Thoracic aorta (tissue), 2 donors: Measurements from ENCODE around the gene MYRIP. TPM values are rescaled to one million over a fixed set of nuclear protein-coding genes. Genes with fewer than 3 reads are reported as not detected.

Experiments
- ATAC-seq: fragments of 150-250 bp; one replicate; pipeline ENCODE4 v1.8.0; 2017; ENCODE audit warnings: low read depth; ENCODE audit not compliant: insufficient number of reproducible peaks, low FRiP score
- DNase-seq: peaks from one replicate; pipeline ENCODE4 v3.0.0-alpha.2; 2020; ENCODE audit warnings: low spot score
- H3K27ac ChIP-seq, 2 donors: fragments of 200-600 bp; sonication (generic); 1 replicate in 1 of 2; 2 replicates in 1 of 2; pipeline ENCODE4 v1.5.1; 2016; ENCODE audit warnings: mild to moderate bottlenecking in 2 of 2, moderate library complexity in 2 of 2
- H3K27me3 ChIP-seq: fragments of 200-600 bp; sonication (generic); replicated peaks from 2 replicates; pipeline ENCODE4 v1.6.0; 2016; ENCODE audit warnings: mild to moderate bottlenecking; ENCODE audit not compliant: insufficient read depth
- H3K36me3 ChIP-seq: fragments of 200-600 bp; sonication (generic); one replicate; pipeline ENCODE4 v1.5.1; 2016
- H3K4me1 ChIP-seq, 2 donors: fragments of 200-600 bp; sonication (generic); 1 replicate in 1 of 2; 2 replicates in 1 of 2; pipeline versions ENCODE4 v1.5.1 to v1.6.0; 2016; ENCODE audit warnings: low read depth in 2 of 2, mild to moderate bottlenecking in 1 of 2; ENCODE audit not compliant: control insufficient read depth in 1 of 2
- H3K4me3 ChIP-seq: fragments of 200-600 bp; sonication (generic); 2 replicates; pipeline ENCODE4 v1.5.1; 2016; ENCODE audit warnings: mild to moderate bottlenecking
- H3K9me3 ChIP-seq: fragments of 200-600 bp; sonication (generic); 2 replicates; pipeline ENCODE4 v1.5.1; 2016
- total RNA-seq, 2 donors: library from RNA; depleted of rRNA; stranded (reverse); fragments of >200 nt; gene quantifications; one replicate each; pipeline versions ENCODE4 v1.1.0 to v1.2.3, GENCODE V29; 2016
- TF ChIP-seq, protein P1 (sequence below): fragments of 200-600 bp; sonication (generic); IDR thresholded peaks from one replicate; pipeline ENCODE4 v1.5.1; 2019; ENCODE audit warnings: antibody characterized with exemption

MYRIP gene
- total RNA-seq, 2 donors from 2014 or later, result 1.5 to 5.1 TPM

DNA sequence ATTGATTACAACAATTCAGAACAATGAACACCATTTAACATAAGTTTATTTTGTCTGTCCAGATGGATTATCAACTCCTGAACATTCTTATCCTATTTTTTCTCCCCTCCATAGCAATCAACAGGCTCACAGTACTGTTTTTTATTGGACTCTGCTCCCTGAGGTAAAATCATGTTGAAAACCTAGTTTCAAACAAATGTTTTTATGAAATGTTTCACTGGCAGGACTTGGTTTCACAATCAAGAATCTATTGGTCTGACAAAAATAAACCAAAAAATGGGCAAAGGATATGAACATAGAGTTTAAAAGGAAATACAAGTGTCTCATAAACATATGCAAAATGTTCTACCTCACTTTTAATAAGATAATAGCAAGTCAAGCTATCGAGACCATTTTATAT lies 2.6 kb upstream of the MYRIP start:
- DNase-seq, result no peak
- Histone ChIP-seq H3K9me3 (no peaks in the 10 kb centered on the region), H3K4me1 (peaks cover 2 to 14% of the 10 kb centered on the region in 2 donors), H3K27me3 (no peaks in the 10 kb centered on the region), H3K36me3 (no peaks in the 10 kb centered on the region), H3K4me3 (no peak overlapping the region), H3K27ac (no peak overlapping the region)
- TF ChIP-seq, protein P1, sequence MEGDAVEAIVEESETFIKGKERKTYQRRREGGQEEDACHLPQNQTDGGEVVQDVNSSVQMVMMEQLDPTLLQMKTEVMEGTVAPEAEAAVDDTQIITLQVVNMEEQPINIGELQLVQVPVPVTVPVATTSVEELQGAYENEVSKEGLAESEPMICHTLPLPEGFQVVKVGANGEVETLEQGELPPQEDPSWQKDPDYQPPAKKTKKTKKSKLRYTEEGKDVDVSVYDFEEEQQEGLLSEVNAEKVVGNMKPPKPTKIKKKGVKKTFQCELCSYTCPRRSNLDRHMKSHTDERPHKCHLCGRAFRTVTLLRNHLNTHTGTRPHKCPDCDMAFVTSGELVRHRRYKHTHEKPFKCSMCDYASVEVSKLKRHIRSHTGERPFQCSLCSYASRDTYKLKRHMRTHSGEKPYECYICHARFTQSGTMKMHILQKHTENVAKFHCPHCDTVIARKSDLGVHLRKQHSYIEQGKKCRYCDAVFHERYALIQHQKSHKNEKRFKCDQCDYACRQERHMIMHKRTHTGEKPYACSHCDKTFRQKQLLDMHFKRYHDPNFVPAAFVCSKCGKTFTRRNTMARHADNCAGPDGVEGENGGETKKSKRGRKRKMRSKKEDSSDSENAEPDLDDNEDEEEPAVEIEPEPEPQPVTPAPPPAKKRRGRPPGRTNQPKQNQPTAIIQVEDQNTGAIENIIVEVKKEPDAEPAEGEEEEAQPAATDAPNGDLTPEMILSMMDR, result no peak
- no peak for ATAC-seq

DNA sequence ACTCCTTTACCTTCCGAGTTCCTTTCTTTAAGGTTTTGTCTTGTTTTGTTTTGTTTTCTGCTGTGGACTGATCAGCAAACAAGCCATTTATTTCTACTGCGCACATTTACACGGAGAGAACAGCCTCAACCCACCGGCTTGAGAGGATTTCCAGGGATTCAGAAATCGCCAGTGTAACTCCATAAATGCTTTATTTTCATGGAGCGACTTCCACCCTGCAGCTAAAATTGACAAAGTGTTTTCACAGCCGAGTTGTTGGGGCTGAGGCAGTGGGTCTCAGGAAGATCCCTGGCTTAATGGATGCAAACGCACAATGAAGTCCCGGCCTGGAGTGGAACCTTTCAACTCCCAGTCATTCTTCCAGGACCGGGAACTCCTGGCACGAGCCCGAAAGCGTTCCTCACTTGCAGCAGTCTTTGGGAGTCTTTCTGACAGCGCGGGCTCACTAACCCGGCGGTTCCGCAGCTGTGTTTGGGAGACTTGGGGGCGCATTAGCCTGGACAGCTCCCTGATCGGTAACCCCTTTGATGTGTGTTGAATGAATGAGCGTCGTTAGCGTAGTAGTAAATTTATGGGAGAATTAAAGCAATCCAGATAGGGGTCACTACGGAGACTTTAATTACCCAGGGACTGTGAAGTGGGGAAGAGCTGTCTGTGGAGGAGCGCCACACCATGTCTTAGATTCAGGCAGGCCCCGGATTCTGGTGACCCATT lies 785 bp upstream of the MYRIP start:
- DNase-seq (no peak), ATAC-seq (no peak)
- H3K27ac ChIP-seq, result no peak overlapping the region
- H3K27me3 ChIP-seq, result no peaks in the 10 kb centered on the region
- H3K4me3 ChIP-seq, result peak overlapping the region; percentile 65
- H3K9me3 ChIP-seq, result no peaks in the 10 kb centered on the region
- TF ChIP-seq, protein P1, result no peak
- H3K4me1 ChIP-seq, result peaks cover 2 to 14% of the 10 kb centered on the region in 2 donors
- no peaks in the 10 kb centered on the region for H3K36me3 ChIP-seq

DNA sequence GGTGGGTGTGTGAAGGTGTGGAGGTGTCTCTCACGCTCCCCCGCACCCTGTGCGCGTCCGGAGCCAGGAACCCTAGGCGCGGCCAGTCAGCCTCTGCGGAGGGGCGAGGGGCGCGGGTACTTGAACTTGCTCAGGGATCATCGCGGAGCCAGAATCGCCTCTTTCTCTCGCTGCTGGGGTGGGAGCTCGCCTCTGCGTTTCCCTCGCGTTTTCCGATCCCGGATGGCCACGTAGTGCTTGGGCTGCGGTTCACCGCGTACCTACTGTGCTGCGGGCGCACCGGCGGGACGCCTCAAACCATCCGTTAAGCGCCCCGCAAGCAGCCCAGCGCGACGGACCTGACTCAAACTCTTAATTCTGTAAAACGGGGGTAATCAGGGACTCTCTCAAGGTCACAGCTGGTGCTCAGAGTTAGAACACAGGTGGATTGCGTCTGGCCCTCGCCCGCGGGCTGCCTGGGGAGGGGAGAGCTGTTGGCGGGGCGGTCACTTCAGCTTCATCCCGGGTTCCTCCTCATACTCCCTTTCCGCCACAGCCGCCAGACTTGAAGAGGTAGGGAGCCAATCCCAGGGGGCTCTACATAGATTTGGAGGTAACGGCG lies 686 bp downstream of the MYRIP start:
- DNase-seq, result no peak
- Histone ChIP-seq H3K27ac (no peak overlapping the region), H3K9me3 (no peaks in the 10 kb centered on the region), H3K4me1 (peaks cover 2 to 14% of the 10 kb centered on the region in 2 donors), H3K36me3 (no peaks in the 10 kb centered on the region), H3K4me3 (peak overlapping the region; percentile 75), H3K27me3 (no peaks in the 10 kb centered on the region)
- no peak for ATAC-seq
- TF ChIP-seq, protein P1, result no peak

DNA sequence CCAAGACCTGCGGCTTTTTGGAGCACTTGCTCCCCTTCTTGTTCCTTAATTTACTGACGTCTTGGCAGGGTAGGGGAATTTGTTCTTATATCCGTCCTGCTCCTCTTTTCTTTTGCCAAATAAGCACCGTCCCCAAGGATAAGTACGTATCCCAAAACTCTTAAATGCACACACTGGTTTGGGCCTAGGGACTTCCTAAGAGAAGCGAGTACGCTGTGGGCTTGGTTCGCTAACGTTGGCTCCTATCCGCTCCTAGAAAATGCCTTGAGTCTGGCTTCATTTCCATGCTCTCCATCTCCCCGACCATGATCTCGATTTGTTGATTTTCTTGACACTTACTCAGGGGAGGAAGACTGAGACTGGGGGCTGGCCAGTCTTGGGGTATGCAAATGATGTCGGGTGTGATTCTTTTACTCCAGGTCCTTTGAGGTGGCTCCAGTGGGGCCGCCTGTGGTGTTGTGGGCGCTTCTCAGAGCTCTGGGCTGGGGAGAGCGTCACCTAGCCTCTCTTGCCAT lies 1.3 kb downstream of the MYRIP start:
- ATAC-seq (no peak), DNase-seq (no peak)
- no peaks in the 10 kb centered on the region for H3K27me3 ChIP-seq
- peaks cover 2 to 14% of the 10 kb centered on the region in 2 donors for H3K4me1 ChIP-seq
- H3K9me3 ChIP-seq, result no peaks in the 10 kb centered on the region
- H3K27ac ChIP-seq, result no peak overlapping the region
- no peaks in the 10 kb centered on the region for H3K36me3 ChIP-seq
- TF ChIP-seq, protein P1, result no peak
- peak overlapping the region; percentile 75 for H3K4me3 ChIP-seq

DNA sequence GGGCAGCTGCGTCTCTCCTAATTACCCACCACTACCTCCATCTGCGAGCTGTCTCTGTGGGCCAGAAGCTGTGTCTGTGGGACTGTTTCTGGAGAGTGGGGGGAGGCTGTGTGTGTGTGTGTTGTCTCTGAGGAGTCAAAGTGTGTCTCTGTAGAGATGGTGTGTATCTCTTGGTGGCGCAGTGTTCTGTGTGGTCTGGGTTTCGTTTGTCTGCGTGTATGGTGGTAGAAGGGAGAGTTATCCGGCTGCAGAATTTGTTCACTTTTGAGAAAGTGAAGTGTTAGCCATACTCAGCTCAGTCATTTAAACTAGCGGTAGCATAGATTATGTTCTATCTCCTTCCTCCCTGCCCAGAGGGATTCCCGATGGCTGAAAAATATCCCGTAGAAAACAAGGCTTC lies 2.2 kb downstream of the MYRIP start:
- Histone ChIP-seq H3K4me3 (no peak overlapping the region), H3K27me3 (no peaks in the 10 kb centered on the region), H3K9me3 (no peaks in the 10 kb centered on the region)

More for the DNA sequence above, 2.2 kb downstream of the MYRIP start:
- TF ChIP-seq, protein P1, result no peak
- DNase-seq (no peak), ATAC-seq (no peak)
- Histone ChIP-seq H3K36me3 (no peaks in the 10 kb centered on the region), H3K4me1 (peaks cover 2 to 14% of the 10 kb centered on the region in 2 donors), H3K27ac (no peak overlapping the region)
